HTERT RPE-1 (cell line): ENCODE data around the gene MLYCD.

Source experiments
- in situ Hi-C: fragments of 300-500 bp; cut with MboI; formaldehyde crosslinking; loops from 4 replicates; pipeline ENCODE4 v1.14.3; 2020; ENCODE audit warnings: low sequenced_read_pairs

The MLYCD gene

DNA sequence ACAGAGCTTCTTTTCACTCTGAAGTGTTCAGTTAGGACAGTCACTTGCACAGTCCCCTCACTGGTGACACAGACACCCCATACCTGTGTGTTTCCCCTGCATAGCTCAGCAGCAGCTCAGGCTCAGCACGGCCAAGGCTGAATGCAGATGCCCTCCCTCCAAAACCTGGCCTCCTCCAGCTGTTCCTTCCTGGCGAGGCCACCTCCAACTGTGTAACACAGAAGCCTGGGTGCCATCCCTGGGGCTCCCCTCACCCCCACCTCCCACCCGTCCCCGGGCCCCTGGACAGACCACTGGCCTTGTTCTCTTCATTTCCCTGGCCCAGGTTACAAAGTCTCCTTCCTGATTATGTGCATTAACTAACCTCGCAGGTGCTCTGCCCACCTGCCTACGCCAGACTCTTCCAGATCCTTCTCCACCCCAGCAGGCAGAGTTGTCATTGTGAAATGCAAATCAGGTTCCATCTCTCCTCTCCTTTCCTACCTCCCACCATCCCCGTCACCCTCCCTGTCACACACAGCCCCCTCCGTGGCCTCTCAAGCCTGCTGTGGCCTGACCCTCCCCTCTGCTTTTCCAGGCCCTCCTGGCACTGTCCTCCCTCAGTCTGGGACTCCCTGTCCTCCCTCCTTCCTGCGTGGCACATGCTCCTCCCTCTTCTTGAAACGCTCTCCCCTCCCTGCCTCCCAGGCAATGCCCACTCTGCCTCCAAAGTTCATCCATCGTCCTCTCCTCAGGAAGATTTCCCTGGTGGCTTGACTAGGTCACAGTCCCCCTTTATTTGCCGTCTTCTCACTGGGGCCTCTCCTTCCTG lies 26.4 kb downstream of the MLYCD start:
- in situ Hi-C loops = no loop called here

DNA sequence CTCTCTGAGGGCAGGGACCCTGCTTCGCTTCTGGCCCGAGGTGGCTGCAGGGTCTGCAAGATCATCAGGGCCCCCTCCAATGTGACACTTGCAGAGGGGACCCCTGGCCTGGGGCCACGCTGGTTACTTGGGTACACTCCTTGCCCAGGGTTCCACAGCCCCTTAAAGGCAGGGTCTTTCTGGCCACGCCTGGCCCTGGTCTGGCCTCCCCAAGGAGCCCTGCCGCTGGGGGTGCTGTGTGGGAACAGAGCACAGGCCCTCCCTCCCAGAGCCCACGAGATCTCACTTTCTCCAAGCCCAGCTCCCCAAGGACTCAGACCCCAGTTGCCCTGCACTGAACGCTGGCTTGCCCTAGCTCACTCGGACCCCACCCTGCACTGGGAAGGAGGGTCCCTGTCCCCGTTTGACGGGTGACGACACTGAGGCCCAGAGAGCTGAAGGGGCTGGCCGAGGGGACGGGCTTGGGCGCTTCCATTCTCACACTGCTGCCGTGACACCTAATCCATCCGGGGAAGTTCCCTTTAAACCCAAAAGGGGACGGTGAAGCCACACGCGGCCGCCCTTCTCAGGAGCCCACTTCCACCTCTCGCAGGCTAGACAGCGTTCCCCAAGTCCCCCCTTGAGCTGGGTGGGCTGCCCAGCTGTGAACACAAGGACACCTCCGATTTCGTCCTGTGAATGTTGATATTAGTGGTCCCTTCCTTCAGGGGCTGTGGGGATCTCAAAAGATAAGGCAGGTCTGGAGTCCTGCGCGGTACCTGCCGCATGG lies 27.2 kb downstream of the MLYCD start:
- in situ Hi-C loops = no loop called here

DNA sequence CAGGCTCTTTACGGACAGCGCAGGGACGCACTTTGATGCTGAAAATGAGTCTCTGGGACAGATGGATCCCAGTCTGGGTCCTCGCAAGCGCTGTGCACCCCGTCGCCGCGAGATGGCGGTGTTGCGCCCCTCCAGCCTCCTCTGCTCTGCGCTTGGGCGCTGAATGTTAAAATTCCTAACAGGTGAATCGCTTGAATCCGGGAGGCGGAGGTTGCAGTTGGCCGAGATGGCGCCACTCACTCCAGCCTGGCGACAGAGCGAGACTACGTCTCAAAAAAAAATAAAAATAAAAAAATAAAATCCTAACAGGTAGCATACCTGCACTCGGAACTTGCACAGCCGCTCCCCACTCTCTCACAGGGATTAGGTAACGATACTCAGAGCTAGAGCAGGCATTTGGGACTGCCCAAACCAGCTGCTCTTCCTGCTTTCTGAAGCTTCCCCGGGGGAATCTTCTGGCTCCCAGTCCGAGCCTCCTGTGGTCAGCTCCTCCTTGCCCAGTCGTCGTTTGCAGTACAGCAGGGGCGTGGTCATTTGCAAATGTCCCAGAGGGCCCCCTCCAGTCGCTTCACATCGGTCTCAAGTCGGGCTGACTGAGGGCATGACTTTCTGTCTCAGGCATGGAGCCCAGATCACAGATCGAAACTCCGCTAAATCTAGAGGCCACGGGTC lies 27.9 kb downstream of the MLYCD start:
- in situ Hi-C loops = no loop called here

DNA sequence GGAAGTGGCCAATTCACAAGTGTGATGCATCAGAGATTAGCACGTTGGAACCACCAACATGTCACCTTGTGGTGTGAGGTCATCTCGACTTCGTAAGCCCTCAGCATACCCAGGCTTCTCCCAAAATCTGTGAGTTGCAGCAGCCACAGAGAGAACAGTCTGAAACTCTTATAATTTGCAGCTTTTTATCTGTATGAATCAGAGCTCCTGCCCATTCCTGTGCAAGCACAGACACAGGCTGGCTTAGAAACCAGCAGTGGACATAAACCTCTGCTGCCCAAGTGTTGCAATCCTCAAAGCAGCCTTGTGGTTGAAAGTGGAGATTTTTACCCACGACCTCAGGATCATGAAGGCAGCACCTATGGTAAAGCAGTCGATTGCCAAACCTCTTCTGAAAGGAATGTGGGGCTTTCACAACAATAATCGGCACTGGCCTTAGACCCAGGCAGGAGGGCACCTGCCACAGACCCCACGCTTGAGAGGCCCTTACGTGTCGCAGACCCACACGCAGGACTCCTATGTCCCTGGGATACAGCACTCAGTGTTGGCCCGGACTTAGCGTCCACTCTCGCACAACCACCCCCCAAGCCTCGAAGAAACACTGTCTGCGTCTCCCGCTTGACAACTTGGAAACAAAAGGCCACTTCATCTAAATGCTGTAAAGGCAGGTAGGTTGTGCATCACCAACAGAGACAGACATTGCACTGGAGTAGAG lies 29.6 kb downstream of the MLYCD start:
- in situ Hi-C loops = no loop called here

DNA sequence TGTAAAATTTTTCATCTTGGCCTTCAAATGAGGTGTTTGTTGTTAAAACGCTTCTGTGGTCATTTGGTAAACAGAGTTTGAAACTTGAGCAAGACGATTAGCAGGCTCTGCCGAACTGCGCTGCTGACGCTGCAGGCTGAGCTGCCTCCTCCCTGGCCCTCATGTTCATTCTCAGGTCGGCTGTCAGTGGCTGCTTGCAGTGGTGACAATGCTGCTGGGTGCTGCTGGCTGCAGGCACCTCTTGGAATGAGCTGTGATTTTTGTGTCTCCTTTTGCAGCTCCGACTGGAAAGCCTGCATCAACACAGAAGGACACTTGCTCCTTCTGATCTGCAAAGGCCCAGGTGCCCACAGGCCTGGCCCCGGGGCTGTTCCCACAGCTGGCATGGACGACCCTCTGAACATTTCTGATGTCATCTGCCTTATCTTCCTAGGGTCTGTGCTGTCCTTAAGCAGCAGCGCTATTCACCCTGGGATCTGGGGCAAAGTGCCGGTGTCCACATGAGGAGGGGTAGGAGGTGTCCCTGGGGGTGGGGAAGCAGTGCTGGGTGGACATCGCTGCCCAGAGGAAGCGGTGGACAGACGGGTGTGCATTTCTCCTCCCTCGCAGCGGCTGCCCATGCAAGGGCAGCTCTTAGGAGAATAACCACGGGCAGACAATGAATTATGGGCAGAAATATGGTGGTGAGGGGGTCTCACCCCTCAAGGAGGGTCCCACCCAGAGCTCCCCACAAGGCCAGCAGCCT lies 31.1 kb downstream of the MLYCD start:
- in situ Hi-C loops = no loop called here

DNA sequence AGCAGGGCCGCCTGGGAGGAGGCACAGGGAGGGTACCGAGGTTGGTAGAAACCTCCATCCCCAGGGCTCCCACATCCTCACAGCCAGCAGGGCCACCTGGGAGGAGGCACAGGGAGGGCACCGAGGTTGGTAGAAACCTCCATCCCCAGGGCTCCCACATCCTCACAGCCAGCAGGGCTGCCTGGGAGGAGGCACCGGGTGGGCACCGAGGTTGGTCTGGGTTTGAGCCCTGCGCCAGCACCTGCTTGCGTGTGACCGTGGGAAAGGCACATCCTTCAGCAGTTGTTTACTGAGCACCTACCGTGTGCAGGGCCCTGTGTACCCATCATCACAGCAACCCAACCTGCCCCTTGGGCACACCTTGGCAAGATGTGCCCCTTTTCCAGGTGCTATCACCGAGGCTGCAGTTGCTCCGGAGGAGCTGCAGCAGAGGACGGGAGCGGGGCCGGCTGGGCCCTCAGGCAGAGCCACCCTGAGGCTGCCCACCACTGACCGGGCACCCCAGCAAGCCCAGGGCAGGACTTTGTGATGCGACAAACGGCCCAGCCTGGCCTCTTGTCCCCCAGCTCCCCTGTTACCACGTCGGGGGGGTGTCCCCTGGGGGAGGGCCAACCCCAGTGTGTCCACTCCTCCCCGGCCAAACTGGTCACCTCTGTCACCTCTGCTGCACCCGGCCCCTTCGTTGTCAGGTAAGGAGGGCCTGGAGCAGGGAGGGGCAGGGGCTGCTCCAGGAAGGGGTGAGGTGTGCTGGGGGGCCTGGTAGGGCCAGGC lies 32.0 kb downstream of the MLYCD start:
- in situ Hi-C loops = no loop called here

DNA sequence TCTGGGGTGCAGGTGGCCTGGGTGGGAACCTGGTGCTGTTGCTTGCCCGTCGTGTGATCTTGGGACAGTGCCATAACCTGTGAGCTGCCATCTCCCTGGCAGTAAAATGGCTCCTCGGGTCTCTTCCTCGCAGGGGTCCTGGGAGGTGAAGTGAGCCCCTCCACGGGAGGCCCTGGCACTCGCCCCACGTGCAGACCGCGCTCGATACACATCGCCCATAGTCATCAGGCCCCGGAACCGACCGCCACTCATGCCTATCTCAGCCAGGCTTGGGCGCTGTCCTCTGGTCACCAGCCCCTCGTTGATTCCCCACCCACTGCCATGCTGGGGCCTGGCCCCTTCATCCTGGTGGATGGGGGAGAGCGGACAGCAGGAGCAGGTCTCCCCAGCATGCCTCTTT lies 32.6 kb downstream of the MLYCD start:
- in situ Hi-C loops = no loop called here

DNA sequence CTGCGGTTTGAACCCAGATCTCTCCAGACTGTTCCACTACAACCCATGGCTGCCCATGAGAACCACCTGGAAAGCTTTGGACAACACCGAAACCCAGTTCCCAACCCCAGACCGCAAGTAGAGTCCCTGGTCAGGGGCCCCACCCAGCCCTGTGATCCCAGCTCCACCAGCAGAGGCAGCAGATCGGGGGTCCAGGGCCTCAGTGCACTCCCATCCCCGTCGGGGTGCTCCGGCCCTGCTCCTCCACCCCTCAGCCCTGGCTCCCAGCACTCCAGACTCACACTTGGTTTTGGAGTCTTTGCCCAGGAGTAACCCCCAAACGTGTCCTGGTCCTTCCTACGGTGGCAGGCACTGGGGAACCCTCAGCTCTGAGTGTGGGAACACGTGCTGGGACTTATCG lies 33.4 kb downstream of the MLYCD start:
- in situ Hi-C loops = no loop called here

DNA sequence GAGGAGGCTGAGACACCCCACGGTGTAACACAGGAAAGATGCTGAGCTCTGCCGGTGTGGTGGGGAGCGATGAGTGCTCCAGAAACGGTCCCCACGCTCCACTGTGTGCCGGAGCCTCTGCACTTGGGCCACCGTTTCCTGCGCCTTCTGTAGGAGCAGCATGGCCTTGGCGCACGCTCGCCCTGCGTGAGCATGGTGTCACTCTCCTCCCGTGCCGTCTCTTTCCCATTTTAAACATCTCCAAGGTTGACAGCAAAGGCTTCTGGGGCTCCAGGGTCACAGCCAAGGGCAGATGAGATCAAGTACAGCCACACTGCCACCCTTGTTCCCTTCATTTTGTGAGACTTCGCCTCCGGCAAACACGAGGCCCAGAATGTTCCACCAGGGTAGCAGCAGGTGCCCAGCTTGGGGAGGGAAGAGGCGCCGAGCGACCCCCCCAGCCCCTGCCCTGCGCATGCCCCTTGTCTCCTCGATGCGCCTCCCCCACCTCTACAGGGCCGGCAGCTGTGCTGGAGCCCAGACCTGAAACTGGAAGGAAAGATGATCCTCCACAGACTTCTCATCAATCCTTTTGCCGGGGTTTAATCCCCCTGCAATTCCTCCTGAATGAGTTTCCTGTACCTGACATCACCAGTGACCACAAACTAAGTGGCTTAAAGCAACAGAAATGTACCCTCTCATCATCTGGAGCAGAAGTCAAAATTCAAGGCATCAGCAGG lies 34.2 kb downstream of the MLYCD start:
- in situ Hi-C loops = no loop called here

DNA sequence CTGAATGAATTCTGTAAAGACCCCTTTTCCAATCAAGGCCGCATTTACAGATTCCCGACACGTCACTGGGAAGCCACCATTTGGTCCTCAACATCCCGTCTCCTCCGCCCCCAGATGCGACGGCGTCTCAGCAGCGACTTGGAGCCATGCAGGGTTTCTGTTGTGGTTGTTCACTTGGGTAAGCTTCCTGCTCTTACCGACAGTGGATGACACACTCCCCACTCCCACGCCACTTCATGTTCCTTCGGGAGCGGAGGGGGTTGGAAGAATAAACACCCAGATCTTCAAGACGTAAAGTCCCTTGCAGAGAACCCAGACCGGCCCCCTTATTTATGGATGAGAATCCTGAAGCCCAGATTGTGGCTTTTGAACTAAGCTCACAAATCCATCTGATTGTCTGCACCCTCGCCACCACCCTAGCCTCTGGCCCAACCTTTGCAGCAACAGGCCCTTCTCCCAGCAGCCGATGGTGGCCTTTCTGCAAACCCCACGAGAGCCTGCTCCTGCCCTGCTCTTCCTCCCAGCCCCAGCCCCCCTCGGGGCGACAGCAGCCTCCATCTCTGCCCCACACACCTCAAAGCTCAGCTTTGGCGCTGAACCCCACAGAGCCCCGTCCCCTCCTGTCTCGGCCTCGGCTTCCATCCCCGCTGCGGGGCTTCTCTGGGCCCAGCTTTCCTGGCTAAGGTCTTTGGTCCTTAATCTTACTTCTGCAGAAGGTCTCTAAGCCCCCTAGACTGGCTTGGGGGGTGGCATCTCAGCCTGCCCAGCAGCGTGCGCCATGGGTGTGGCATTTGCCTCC lies 35.2 kb downstream of the MLYCD start:
- in situ Hi-C loops = no loop called here

DNA sequence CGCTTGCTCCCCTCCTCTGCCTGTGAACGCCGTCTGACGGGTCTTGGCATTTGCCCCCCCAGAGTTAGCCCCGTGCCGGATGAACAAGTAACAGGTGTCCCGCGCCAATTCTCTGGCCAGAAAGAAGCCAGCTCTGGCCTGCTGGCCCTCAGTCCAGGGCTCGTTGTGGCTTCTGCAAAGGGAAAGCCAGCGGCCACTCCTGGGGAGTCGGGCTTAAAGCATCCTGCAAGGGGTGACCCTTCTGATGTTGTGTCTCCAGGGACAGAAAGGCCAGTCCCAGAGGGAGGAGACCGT lies 35.7 kb downstream of the MLYCD start:
- in situ Hi-C loops = no loop called here

DNA sequence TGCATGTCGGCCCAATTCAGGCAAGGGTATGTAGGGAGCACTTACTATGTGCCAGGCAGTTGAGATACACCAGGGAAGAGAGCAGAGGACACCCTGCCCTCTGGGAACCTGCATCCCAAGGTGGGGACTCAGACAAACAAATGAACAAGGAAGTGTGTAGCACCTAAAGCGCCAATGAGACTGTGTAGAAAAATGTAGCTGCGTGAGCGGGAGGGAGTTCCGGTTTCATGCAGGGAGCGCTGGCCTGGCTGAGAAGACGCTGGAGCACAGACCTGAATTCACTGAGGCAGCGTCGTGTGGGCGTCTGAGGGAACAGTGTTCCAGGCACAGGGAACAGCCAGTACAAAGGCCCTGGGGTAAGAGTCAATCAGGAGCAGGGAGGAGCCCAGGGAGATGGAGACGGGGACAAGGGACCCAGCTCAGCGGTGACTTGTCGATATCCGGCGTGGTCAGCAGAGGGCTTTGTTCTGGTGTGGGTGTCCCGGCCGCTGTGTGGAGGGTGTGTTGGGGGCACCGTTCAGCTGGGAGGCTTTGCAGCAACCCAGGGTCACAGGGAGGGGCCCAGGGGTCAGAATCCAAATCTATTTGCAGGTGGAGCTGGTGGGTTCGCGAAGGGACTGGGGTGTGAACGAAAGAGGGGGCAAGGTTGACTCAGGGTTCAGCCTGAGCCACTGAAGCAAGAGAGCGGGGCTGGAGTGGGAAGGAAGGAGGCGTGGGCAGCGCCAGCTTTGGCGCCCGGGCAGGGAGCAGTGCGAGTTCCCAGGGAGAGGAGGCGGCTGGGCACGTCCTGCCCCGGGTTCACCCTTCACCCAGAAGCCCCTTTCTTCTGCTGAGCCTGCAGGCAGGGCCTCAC lies 36.3 kb downstream of the MLYCD start:
- in situ Hi-C loops = no loop called here

DNA sequence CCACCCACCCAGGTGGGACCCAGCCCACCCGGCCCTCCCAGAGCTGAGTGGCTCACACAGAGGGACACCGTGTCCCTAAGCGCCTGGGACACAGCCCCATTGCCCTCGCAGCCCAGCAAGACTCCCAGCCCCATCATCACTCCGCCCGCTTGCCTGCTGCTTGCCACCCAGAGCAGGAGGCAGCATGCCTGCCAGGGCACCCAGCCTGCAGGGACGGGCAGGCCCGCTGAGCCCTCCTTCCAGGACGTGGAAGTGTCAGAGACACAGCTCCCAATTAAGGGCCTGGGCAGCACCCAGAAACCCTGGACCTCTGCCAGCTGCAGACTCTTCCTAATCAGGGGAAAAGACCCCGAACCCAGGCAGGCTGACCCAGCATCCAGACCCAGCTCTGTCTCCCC lies 36.9 kb downstream of the MLYCD start:
- in situ Hi-C loops = no loop called here

DNA sequence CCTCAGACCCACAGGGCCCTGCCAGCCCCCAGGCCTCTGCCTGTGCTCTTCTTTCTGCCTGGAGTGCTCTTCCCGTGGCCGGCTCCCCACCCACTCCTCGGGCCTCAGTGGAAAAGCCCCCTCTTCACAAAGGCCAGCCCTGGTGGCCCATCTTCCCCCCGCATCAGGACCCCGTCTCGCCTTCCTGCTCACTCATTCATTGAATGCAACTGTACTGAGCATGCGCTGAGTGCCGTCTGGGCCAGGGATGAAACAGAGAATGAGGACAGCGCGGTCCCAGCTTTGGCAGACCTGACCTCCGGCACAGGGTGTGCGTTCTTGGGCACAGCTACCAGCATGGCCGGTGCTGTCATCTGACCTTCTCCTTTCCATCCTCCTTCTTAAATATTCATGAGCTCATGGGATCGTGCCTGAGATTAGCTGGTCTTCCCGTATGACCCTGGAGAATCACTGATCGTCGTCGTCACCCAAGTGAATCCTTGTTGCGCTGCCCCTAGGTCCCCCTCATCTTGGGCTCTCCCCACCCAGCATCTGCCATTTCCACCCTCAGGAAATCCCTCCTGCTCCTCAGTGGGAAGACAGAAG lies 37.8 kb downstream of the MLYCD start:
- in situ Hi-C loops = no loop called here

DNA sequence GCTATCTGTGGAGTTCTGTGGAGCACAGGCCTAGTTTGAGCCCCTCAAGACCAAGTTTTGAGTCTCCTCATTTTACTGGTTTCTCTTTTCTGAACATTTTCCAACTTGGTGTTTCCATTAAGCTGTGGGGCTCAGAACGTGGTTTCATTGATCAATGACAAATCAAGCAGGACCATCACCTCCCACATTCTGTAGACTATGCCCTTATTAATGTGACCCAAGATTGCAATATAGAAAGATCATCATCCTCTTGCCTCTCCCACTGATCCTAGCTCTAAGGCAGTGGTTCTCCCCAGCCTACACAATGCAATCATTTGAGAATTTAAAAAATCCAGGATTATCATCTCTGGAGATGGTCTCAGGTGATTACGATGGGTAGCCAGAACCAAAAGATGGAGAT lies 38.4 kb downstream of the MLYCD start:
- in situ Hi-C loops = no loop called here

DNA sequence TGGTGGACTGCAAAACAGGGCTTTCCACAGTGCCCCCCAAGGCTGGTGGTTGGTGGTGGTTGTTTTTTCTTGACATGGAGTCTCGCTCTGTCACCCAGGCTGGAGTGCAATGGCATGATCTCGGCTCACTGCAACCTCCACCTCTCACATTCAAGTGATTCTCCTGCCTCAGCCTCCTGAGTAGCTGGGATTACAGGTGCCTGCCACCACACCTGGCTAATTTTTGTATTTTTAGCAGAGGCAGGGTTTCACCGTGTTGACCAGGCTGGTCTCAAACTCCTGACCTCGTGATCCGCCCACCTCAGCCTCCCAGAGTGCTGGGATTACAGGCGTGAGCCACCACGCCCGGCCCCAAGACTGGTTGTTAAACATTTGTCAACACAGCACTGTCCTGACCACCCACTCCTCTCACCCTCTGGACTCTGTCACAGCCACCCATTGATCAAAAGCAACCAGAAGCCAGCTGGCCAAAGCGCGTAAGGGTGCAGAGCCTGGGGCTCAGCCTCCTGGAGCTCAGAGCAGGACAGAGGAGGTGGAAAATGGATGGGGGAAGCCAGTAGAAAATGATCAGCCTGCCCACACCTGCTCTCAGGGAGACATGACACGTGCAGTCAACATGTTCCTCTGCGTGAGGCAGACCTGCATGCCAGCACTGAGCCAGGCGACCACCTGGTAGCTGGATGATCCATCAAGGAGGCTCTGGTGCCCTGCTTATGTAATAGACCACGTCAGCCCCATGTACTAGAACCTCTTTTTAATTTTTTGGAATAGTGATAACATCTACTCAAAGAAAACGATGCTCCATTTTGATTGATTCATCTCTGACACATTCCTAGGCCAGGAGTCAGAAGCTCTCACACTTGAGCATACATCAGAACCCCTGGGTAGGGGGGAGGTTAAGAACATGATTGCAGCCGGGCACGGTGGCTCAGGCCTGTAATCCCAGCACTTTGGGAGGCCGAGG lies 39.3 kb downstream of the MLYCD start:
- in situ Hi-C loops = no loop called here
